ENCODE measurements around the gene GSTA4. TPM values are rescaled to one million over a fixed set of nuclear protein-coding genes. Genes with fewer than 3 reads are reported as not detected.

Gene GSTA4
- total and polyA plus RNA-seq, 4 donors = 7.9 to 22.7 (median 16.8) TPM

DNA sequence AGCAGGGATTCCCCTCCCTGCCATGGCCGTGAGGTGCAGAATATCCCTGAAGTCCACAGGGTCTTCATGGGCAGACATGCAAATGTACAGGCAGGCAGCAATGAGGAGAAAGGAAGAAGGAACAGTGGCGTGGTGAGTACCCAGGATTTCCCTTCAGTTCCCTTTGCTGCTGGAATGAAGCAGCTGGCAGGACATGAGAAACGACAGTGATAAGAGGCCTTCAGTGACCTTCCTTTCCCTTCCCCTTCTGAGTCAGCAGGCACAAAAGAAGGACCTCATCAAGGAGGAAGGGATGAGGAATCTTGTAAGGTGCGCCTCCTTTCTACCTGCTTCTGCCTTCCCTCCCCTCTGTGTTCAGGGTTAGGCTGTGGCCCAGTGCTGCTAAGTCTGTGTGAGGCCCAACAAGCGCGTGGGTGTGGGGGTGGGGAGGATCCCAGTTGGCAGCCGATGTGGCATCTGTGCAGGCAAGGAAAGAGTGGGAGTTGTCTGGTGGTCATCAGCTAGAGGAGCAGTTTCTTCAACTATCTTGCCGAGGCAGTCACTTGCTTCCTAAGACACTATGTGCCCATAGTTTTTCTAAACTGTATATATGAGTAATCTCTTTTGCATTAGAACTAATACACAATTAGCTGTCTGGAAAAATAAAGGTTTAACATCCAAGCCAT, 40.6 kb upstream of the GSTA4 start:
- H3K9me3 ChIP-seq (ENCODE audit: control insufficient read depth in 4 of 4, low read length in 3 of 4) = no peaks in the 10 kb centered on the region
- no peaks in the 10 kb centered on the region for H3K4me1 ChIP-seq (ENCODE audit: control insufficient read depth in 4 of 4, insufficient read depth in 4 of 4, low read length in 3 of 4)
- no peaks in the 10 kb centered on the region for H3K27me3 ChIP-seq (ENCODE audit: control insufficient read depth in 4 of 4, insufficient read depth in 4 of 4, low read length in 3 of 4)
- no peak overlapping the region for H3K27ac ChIP-seq (ENCODE audit: low read depth in 1 of 2, low read length in 2 of 2)
- H3K4me3 ChIP-seq (ENCODE audit: low read depth in 1 of 3, low read length in 3 of 3) = no peak overlapping the region
- WGBS = 84% methylated on average over 8 of the region's 8 CpGs
- DNase-seq (ENCODE audit: low spot score) = no peak
- TF ChIP-seq ATF3 (IDR thresholded peaks at IDR 0.05) (no peak), JUND (IDR thresholded peaks at IDR 0.05) (no peak), RAD21 (IDR thresholded peaks at IDR 0.05) (no peak), EGR1 (IDR thresholded peaks at IDR 0.05; ENCODE audit: low read depth in 2 of 2) (no peak), FOXA2 (IDR thresholded peaks at IDR 0.05) (no peak), HNF4A (conservative IDR thresholded peaks at IDR 0.05) (no peak), ZBTB33 (IDR thresholded peaks at IDR 0.05) (no peak), RXRA (IDR thresholded peaks at IDR 0.05) (no peak), HNF4G (IDR thresholded peaks at IDR 0.05) (no peak), GABPA (IDR thresholded peaks at IDR 0.05 in 1 of 2, conservative IDR thresholded peaks at IDR 0.05 in 1 of 2) (no peak), TAF1 (conservative IDR thresholded peaks at IDR 0.05) (no peak), YY1 (IDR thresholded peaks at IDR 0.05) (no peak)
- TF ChIP-seq, protein P1, sequence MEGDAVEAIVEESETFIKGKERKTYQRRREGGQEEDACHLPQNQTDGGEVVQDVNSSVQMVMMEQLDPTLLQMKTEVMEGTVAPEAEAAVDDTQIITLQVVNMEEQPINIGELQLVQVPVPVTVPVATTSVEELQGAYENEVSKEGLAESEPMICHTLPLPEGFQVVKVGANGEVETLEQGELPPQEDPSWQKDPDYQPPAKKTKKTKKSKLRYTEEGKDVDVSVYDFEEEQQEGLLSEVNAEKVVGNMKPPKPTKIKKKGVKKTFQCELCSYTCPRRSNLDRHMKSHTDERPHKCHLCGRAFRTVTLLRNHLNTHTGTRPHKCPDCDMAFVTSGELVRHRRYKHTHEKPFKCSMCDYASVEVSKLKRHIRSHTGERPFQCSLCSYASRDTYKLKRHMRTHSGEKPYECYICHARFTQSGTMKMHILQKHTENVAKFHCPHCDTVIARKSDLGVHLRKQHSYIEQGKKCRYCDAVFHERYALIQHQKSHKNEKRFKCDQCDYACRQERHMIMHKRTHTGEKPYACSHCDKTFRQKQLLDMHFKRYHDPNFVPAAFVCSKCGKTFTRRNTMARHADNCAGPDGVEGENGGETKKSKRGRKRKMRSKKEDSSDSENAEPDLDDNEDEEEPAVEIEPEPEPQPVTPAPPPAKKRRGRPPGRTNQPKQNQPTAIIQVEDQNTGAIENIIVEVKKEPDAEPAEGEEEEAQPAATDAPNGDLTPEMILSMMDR (IDR thresholded peaks at IDR 0.05; ENCODE audit: low read depth, low read length, missing input control) = no peak
- TF ChIP-seq, protein P2, sequence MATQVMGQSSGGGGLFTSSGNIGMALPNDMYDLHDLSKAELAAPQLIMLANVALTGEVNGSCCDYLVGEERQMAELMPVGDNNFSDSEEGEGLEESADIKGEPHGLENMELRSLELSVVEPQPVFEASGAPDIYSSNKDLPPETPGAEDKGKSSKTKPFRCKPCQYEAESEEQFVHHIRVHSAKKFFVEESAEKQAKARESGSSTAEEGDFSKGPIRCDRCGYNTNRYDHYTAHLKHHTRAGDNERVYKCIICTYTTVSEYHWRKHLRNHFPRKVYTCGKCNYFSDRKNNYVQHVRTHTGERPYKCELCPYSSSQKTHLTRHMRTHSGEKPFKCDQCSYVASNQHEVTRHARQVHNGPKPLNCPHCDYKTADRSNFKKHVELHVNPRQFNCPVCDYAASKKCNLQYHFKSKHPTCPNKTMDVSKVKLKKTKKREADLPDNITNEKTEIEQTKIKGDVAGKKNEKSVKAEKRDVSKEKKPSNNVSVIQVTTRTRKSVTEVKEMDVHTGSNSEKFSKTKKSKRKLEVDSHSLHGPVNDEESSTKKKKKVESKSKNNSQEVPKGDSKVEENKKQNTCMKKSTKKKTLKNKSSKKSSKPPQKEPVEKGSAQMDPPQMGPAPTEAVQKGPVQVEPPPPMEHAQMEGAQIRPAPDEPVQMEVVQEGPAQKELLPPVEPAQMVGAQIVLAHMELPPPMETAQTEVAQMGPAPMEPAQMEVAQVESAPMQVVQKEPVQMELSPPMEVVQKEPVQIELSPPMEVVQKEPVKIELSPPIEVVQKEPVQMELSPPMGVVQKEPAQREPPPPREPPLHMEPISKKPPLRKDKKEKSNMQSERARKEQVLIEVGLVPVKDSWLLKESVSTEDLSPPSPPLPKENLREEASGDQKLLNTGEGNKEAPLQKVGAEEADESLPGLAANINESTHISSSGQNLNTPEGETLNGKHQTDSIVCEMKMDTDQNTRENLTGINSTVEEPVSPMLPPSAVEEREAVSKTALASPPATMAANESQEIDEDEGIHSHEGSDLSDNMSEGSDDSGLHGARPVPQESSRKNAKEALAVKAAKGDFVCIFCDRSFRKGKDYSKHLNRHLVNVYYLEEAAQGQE (IDR thresholded peaks at IDR 0.05) = no peak
- peaks cover 1 to 35% (median 27%) of the 10 kb centered on the region in 4 donors for H3K36me3 ChIP-seq (ENCODE audit: control insufficient read depth in 4 of 4, insufficient read depth in 3 of 4, low read depth in 1 of 4, low read length in 3 of 4)
- no peak overlapping the region for H3K9ac ChIP-seq (ENCODE audit: low read depth in 1 of 2, low read length in 2 of 2)

DNA sequence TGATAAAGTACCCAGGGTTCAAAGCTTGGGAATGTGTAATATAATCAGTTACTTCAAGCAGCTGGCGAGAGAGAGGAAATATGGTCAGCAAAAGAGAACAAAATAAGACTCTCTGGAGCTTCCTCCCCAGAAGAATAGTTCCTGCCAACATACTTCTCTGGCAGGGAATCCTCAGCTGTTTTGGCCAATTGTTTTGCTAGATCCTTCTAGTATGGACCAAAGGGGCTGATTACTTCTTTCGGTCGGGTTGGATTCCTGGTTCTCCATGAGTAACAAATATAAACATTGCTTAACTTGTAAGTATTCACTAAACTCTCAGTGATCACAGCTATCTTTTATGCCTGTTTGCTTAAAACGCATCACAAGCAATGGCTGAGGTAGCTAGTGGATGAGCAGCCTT, 38.7 kb upstream of the GSTA4 start:
- Histone ChIP-seq H3K36me3 (ENCODE audit: control insufficient read depth in 4 of 4, insufficient read depth in 3 of 4, low read depth in 1 of 4, low read length in 3 of 4) (peaks cover 2 to 32% (median 24%) of the 10 kb centered on the region in 4 donors), H3K4me3 (ENCODE audit: low read depth in 1 of 3, low read length in 3 of 3) (no peak overlapping the region), H3K27me3 (ENCODE audit: control insufficient read depth in 4 of 4, insufficient read depth in 4 of 4, low read length in 3 of 4) (no peaks in the 10 kb centered on the region), H3K27ac (ENCODE audit: low read depth in 1 of 2, low read length in 2 of 2) (no peak overlapping the region), H3K9ac (ENCODE audit: low read depth in 1 of 2, low read length in 2 of 2) (no peak overlapping the region), H3K4me1 (ENCODE audit: control insufficient read depth in 4 of 4, insufficient read depth in 4 of 4, low read length in 3 of 4) (no peaks in the 10 kb centered on the region), H3K9me3 (ENCODE audit: control insufficient read depth in 4 of 4, low read length in 3 of 4) (no peaks in the 10 kb centered on the region)
- TF ChIP-seq HNF4G (IDR thresholded peaks at IDR 0.05) (no peak), JUND (IDR thresholded peaks at IDR 0.05) (no peak), HNF4A (conservative IDR thresholded peaks at IDR 0.05) (no peak), YY1 (IDR thresholded peaks at IDR 0.05) (no peak)
- DNase-seq (ENCODE audit: low spot score) = no peak
- WGBS = 76% methylated on average over 4 of the region's 4 CpGs
